NCI-H82 treated with DMSO at 0.1 percent for 48 hours (cell line): ENCODE measurements around the gene PCDHGC5.

Experiments
- DNase-seq: peaks from one replicate; lab custom pipeline; 2025; ENCODE audit not compliant: unreplicated experiment; lab: John Stamatoyannopoulos, UW

The PCDHGC5 gene

DNA sequence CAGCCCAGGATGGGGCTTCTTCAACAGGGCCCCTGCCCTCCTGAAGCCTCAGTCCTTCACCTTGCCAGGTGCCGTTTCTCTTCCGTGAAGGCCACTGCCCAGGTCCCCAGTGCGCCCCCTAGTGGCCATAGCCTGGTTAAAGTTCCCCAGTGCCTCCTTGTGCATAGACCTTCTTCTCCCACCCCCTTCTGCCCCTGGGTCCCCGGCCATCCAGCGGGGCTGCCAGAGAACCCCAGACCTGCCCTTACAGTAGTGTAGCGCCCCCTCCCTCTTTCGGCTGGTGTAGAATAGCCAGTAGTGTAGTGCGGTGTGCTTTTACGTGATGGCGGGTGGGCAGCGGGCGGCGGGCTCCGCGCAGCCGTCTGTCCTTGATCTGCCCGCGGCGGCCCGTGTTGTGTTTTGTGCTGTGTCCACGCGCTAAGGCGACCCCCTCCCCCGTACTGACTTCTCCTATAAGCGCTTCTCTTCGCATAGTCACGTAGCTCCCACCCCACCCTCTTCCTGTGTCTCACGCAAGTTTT, 23.6 kb downstream of the PCDHGC5 start:
- DNase-seq, result no peak

DNA sequence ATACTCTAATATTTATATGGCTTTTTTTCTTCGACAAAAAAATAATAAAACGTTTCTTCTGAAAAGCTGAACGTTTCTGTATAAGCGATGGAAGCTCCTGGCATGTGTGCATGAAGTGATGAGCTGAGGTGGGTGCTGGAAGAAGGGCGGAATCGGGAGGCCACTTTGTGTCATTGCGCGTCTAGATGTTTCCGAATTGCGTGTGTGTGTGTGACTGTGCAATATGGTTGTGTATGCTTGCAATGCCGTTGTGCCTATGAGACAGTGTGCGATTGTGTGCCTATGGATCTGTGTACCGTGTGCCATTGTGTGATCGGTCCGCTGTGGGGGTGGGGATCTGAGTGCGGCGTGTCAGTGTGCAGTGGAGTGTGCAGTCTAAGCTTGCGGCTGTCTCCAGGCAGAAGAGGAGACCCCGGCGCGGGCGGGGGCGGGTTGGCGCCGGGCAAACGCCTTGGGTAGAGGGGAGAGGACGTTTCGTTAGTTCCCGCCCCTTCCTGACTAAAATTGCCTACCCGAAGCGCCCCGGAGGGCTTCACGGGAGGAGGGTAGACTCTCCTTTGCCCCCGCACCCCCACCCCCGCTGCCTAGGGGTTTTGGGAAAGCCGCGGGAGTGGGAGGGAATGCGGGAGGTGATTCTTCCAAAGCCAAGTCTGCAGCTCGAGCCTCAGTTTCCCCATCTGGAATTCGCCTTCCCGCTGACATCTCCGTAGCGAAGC, 24.2 kb downstream of the PCDHGC5 start:
- DNase-seq, result no peak

DNA sequence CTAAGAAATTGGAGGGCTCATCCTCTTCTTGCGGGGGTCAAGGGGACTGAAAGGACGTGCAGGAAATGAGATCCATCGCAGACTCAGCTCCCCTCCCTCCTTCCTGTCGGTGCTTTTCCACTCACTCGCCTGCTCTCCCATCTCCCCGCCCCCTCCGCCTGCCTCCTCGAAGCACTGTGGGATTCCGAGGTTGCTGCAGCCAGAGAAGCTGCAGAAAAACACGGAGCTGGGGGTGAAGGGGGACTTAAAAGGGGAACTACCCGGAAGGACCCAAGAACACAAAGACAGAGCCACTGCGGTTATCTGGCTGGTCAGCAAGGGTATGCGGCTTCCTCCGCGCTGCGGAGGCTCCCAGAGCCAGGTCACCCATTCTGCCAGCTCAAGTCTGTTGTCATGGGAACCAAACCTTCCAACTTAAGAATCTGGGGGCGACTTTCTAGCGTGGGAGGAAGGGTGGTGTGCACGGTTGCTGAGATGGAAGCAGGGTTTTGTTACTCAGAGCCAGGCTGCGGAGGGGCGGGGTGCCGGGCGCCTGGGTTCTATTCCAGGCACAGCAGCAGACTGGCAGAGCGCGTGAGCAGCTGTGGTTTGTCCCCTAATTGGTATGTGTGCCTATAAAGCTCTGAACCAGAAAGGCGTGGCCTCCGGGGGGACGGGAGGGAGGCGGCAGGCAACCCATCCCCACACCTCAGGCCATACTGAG, 24.9 kb downstream of the PCDHGC5 start:
- DNase-seq, result no peak

DNA sequence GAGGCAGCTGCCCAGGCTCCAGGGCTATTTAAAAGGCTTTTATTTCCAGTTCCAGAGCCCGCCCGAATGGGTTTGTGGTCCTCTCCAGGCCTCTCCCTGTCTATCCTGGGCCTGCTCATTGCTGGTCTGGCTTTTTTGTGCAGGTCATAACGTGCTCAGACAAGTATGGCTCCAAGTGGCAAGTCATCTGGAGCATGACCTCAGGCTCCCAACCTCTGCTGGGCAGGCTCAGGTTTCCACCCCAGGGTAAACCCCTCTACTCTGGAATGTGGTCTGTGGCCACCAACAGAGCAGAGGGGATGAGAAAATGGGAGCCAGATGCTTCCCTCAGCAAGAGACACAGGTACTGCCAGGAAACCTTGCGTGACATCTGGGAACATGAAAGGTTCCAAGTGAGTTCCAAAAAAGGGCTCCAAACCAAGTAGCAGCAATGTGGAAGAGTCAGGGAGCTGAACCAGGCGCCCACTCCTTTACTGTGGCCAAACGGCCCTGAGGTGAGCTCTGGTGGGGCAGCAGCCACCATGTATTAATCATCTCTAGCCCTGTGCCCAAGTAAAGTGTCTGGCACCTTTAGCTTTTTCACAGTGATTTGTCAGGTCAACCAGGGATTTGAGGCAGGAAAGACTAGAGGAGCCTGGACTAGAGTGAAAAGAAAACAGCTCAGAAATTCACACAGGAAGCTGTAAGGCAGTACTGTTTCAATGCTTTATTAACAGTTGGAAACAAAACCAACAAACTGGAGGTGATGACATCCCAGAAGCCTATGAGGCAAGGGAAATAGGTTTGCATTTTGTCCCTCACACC, 25.7 kb downstream of the PCDHGC5 start:
- DNase-seq, result no peak

DNA sequence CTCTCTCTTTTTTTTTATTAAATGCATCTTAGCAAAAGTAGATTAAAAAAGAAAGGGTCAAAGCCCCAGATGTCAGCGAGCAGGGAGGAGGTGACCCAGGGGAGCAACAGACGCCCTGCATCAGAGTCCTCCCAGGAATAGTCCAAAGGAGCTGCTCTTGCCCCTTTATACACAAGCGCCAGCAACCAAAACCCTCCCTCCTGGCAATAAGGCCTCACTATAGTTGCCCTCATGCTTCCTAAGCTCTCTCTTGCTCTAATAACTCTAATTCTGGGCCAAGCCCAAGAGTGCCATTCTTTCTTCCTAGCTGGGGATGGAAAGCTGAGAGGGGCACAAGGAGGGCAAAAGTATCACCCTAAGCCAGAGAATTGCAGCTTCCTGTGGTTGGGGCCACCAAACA, 26.3 kb downstream of the PCDHGC5 start:
- no peak for DNase-seq

DNA sequence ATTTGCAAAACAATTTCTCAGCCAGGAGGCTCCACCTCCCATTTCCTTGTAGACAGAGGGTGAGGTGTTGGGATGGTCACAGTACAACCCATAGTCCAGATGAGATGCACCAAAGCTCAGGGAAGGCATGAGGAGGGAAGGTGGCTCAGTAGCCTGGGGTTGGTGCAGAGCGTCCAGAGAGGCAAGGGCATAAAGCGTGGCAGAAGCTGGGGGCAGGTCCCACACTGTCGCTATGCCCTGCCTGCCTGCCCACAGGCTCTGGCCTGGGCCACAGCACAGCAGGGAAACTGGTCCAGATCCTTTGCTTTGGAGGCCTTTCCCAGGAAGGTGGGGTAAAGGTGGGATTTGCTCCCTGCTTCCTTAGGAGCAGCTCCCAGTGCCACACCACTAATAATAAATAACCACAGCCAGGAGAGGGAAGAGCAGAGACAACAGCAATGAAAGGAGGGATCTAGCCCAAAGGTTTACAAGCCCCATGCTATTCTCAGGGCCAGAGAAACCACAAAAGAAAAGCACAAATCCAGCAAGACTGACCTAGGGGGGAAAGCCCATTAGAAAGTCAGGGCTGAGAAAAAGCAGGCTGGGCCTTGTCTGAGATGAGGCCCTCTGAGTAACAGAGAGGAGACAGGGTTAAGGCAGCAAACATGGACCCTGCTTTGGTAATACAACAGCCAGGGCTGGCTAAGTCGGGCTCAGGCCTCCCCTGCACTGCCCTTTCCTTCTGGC, 27.2 kb downstream of the PCDHGC5 start:
- no peak for DNase-seq

DNA sequence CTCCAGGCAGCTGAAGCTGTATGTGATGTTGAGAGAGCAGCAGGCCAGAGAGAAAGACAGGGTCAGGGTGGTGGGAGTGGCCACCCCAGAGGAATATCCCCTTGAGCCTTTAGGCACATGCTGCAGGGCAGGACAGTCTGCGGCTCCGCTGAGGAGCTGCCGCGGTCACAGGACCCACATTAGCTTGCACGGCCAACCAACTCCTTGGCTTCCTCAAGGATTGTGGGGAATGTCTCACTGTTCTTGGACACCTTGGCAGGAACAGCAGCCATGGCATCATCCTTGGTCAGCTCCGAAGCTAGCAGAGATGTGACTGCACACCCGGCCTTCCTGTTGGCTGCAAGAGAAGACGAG, 27.8 kb downstream of the PCDHGC5 start:
- DNase-seq, result no peak

DNA sequence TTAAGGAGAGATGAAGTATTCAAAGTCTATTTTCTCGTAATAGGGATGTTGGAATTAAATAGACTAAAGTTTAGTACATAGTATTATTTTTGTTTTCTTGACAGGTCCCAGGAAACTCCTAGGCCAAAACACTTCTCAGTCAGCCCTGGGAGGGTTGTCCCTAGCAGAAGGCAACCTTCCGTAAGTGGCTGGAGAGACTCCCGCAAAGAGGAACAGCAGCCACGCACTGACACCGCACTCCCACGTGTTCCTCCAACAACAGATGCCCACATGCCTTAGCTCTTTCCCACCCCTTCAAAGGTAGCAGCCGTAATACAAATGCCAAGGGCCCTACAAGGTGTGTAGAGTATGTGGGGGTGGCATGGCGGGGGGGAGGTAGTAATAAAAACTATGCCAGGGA, 28.4 kb downstream of the PCDHGC5 start:
- DNase-seq, result no peak

DNA sequence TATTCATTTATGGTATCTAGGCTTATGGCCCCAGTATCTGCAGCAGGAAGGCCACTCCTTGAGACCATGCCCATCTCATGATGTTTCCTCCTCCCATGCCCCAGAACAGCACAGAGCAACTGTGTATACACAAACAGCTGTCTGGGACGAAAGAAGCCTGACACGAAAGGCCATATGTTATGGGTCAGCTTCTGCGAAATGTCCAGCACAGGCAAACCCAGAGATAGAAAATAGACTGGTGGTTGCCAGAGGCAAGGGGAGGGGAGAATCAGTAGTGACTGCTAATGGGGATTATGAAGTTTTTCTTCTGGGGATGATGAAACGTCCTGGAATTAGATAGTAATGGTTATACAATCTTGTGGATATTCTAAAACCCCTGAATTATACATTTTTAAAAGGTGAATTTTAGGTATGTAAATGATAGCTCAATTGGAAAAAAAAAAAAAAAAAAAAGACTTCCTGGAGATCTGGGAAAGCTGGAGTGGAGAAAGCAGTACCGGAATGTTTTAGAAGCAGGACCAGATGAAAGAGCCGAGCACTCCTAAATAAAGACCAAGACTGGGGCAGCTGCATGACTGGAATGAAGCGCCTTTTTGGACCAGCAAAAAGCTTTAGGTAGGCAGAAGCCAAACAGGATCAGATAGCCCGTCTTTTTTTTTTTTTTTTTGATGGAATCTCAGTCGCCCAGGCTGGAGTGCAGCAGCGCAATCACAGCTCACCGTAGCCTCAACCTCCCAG, 29.2 kb downstream of the PCDHGC5 start:
- no peak for DNase-seq

DNA sequence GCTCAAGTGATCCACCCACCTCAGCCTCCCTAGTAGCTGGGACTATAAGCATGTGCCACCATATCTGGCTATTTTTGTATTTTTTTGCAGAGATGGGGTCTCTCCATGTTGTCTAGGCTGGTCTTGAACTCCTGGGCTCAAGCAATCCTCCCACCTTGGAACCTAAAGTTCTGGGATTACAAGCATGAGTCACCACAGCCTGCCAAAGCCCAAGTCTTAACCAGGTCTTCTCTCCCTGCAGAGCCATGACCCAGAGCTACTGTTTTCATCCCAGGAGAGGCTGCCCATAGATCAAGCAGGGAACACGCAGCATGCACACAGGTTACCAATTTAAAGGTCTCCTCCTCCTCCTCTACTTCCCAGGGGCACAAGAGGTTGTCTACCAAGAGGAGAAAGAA, 29.7 kb downstream of the PCDHGC5 start:
- no peak for DNase-seq

DNA sequence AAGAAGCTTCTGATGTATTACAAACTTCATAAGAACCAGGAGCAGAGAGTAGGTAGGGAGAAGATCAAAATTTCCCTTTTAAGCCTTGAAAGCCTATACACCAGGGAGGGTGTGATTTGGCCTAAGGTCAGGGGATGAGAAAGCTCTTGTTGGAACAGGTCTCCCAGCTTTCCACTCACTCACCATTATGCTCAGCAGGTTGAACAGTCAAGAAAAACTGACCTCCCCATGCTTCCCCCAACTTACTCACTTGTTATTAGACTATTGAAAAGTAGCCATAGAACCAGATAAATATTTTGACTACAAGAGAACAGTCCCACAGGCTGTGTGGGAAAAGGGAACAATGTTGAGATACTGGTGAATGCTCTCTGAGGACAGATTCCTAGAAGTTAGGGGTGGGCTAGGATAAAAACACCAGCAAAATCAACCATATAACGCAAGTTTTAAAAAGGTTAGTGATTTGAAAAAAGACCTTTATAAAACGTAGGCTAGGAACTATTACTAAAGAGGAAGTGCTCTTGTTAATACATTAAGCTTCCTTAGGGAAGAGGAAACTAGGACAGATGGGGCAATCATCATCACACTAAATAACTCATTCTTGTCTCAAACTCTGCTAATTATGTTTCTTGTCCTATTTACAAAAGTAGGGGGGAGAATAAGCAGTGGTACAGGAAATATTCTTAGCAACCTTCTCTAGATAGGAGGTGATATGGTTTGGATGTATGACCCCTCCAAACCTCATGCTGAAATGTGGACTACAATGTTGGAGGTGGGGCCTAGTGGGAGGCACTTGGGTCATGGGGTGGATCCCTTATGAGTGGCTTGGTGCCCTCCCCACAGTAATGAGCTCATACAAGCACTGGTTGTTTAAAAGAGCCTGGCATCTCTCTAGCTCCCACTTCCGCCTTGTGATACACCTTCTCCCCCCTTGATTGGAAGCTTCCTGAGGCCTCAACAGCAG, 31.0 kb downstream of the PCDHGC5 start:
- DNase-seq, result no peak

DNA sequence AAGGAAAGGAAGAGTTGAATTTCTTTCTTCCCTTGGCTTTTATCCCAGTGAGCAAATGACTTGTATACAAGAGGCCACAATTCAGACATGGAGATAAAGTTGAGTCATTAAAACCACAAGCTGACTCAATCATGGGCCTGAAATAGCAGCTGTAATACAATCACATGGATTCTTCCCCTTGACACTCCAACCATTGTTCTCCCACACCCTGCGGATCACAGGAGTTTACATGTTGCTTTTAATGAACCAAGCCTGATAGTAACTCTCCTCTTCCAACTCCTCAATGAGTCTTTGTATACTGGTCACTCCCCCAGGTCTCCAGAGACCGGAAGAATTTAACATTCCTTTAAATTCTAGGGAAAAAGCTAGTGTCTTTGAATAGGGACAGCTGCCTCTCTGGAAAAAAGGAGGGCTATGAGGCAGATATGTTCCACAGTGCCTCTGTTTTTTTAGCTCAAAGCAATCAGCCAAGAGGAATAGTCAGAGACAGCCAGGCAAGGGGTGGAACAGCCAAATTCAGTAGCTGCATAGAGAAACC, 32.4 kb downstream of the PCDHGC5 start:
- DNase-seq, result no peak

DNA sequence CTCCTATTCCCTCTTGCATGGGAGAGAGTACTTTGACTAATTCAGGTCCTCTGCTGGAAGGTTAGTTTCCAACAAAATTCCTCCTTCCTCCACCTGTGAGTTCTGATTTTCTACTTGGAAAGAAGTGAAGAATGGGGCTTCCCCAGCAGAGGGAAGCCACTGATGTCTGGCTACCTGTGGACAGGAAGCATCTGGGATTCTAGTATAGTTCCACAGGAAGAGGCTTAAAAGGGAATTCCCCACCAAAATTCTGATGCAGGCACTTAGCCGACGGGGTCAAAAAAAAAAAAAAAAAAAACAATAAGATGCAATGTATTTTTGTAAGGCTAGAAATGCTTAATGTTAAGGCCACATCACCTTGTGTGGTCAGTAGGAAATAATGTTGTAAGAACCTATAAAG, 33.4 kb downstream of the PCDHGC5 start:
- DNase-seq, result no peak

DNA sequence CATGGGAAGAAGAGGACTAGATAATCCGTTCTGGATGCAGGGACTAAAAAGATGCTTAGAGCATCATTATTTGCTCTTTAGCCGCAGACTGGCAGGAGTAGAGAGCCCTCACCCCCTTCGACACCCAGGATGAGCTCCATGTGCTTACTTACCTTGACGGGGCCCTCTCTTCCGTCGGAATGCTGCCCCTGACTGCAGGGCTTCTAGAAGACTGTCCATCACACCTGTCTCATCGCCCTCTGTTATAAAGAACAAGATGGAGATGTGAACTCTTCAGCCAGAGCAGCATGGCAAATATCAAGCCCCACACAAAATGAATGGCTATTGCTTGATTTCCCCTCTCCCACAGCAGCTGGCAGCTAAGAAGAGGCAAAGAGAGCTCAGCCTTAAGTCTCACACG, 35.1 kb downstream of the PCDHGC5 start:
- no peak for DNase-seq

DNA sequence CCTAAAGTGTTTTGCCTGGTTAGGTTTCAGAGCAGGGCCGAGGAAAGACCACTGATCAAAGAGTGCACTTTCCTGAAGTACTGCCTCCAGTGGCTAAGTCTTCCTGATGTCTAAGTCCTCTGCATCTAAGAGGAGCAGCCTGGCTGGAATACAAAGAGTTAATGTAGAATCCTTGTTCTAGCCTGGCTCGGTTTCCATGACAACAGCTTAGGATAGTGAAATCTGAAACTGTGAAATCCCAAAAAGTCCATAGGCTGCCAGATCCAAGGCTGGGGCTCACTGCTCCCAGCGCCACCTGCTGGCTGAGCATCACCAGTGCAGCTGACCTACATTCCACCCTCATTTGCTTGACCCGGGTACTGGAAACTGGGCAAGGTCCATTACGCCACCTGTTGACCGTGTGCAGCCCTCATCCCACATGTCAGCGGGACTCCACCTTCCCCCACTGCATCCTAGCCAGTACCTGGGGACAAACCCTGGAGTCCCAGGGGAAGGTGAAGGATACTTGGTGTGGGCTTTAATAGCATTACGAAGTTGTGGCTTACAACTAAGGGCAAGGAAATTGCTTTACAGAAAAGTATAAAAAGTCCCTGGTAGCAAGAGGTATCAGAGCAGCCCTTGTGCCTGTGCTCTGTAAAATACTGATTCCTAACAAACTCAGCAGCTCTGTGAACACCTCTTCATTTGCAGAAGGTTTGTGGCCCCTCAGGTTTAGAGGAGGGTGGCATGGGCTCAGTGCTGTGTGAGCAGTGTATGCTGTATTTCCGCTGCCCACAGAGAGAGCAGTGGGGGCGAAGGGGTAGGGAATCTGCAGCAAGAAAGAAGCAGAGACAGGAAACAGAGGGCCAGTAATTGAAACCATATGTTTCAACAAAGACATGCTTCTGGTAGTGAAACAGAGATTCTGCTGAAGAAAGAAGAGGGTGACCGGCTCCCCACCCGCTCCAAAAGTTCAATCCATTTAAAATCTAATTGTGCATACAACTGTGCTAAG, 36.0 kb downstream of the PCDHGC5 start:
- DNase-seq, result peak; percentile 61

DNA sequence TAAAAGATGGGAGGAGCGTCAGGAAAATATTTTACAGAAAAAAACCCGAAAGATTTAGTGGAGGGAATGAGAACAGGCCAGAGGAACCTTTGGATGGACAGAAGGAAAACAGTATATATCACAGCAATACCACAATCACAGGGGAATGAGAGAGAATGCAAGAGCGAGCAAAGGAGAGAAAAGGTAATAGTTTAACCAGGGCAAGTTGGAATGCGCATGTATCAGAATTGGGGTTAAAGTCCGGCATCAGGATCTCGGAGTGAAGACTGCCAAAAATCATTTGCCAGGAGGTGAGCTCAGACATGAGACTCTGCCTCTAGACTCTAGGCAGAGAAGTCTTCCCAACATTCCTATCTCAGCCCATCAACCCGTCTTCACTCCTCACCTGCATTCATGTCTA, 36.8 kb downstream of the PCDHGC5 start:
- DNase-seq, result no peak

DNA sequence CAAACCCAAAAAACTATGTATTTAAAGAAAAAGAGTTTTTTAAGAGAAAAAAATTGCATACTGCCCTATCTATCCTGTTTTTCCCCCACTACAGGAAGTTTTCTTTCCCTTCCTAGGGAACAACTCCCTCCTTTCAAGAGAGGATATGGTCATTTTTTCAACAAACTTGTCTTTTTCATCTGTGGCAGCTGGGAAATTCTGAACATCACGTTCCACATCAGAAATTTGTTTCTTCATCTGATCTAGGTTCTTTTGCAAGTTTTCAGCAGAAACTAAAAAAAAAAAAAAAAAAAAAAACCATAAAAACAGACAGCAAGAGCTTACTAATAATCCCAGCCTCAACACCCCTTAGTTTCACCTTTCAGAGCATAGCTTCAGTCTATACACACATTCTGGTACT, 38.5 kb downstream of the PCDHGC5 start:
- DNase-seq, result no peak
